ENCODE measurements around the gene KRTAP5-1. TPM values are rescaled to one million over a fixed set of nuclear protein-coding genes. Genes with fewer than 3 reads are reported as not detected.

The KRTAP5-1 gene
- polyA plus RNA-seq, 1 donor (not counting 4 experiments of a cell fraction or from before 2014, with no cell fraction given), result not detected

DNA sequence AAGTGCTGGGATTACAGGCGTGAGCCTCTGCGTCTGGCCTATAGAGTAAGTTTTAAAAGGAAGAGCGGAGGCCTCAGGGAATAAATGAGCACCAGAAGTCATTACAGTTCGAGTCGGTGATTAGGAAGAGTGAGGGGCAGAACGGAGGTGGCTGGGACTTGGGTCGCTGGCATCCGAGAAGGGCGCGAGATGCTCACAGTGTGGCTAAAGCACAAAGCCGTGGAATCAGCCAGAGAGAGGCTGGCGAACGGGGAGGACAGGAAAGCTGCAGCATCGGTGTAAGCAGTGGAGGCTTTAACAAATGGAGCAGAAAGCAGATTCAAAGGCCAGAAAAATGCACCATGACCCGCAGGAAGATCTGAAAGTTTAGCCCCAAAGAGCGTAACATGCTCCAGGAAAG is 39.5 kb upstream of the KRTAP5-1 start:
- no peak for DNase-seq (ENCODE audit: low read depth, low spot score)
- Histone ChIP-seq H3K27me3 (ENCODE audit: control insufficient read depth, extremely low read depth, insufficient read depth, low read length) (peaks cover 12% of the 10 kb centered on the region), H4K20me1 (ENCODE audit: control insufficient read depth, extremely low read depth, insufficient read depth, low read length) (no peaks in the 10 kb centered on the region), H3K9me1 (ENCODE audit: control insufficient read depth, extremely low read depth, insufficient read depth, low read length) (no peaks in the 10 kb centered on the region), H3K4me1 (ENCODE audit: control insufficient read depth, extremely low read depth, insufficient read depth, low read length) (no peaks in the 10 kb centered on the region), H3K4me2 (ENCODE audit: control insufficient read depth, extremely low read depth, insufficient read depth, low read depth, low read length) (no peak overlapping the region), H3K9me3 (ENCODE audit: control insufficient read depth, low read depth, low read length) (no peaks in the 10 kb centered on the region), H2AFZ (ENCODE audit: control insufficient read depth, low read length) (no peak overlapping the region), H3K27ac (ENCODE audit: control insufficient read depth, insufficient read depth, low read length) (no peak overlapping the region), H3K9ac (ENCODE audit: control insufficient read depth, extremely low read depth, insufficient read depth, low read length) (no peak overlapping the region), H3K4me3 (ENCODE audit: control insufficient read depth in 2 of 3, extremely low read depth in 1 of 3, insufficient read depth in 2 of 3, low read depth in 1 of 3, low read length in 3 of 3) (no peak overlapping the region), H3K79me2 (ENCODE audit: control insufficient read depth, insufficient read depth, low read length) (no peaks in the 10 kb centered on the region), H3K36me3 (ENCODE audit: control insufficient read depth in 2 of 2, extremely low read depth in 1 of 2, insufficient read depth in 2 of 2, low read length in 2 of 2) (no peaks in the 10 kb centered on the region)
- dilution Hi-C loops (cut with MboI; ENCODE audit: extremely low pct_ligation_motif_present, low sequenced_read_pairs), result no loop called here
- FAIRE-seq, result no peak
- TF ChIP-seq EZH2 (IDR thresholded peaks at IDR 0.05; ENCODE audit: low read length), result no peak
- TF ChIP-seq, protein P1, sequence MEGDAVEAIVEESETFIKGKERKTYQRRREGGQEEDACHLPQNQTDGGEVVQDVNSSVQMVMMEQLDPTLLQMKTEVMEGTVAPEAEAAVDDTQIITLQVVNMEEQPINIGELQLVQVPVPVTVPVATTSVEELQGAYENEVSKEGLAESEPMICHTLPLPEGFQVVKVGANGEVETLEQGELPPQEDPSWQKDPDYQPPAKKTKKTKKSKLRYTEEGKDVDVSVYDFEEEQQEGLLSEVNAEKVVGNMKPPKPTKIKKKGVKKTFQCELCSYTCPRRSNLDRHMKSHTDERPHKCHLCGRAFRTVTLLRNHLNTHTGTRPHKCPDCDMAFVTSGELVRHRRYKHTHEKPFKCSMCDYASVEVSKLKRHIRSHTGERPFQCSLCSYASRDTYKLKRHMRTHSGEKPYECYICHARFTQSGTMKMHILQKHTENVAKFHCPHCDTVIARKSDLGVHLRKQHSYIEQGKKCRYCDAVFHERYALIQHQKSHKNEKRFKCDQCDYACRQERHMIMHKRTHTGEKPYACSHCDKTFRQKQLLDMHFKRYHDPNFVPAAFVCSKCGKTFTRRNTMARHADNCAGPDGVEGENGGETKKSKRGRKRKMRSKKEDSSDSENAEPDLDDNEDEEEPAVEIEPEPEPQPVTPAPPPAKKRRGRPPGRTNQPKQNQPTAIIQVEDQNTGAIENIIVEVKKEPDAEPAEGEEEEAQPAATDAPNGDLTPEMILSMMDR (optimal IDR thresholded peaks at IDR 0.05 in 1 of 3, IDR thresholded peaks at IDR 0.05 in 1 of 3, conservative IDR thresholded peaks at IDR 0.05 in 1 of 3; ENCODE audit: extremely low read depth in 1 of 3, insufficient read depth in 2 of 3, low read length in 3 of 3), result no peak

DNA sequence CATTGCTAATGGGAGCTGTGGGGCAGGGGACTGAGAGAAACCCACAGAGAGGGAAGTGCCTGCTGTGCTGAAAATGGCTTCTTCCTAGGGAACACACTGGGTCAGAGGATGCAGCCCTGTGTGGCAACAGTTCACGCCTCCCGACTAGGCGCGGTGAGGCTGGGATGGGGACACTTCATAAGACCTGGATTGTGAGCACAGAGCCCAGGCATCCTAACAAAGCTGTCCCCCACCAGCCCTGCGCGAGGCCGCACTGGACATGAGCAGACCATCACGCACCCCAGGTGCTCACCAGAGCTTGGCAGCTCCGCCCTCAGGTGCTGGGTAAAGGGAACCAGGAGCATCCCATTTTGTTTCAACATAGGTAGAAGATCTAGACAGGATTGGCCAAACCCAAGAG is 38.6 kb upstream of the KRTAP5-1 start:
- FAIRE-seq (no peak), DNase-seq (ENCODE audit: low read depth, low spot score) (no peak)
- Histone ChIP-seq H4K20me1 (ENCODE audit: control insufficient read depth, extremely low read depth, insufficient read depth, low read length) (no peaks in the 10 kb centered on the region), H3K4me2 (ENCODE audit: control insufficient read depth, extremely low read depth, insufficient read depth, low read depth, low read length) (no peak overlapping the region), H3K4me1 (ENCODE audit: control insufficient read depth, extremely low read depth, insufficient read depth, low read length) (no peaks in the 10 kb centered on the region), H3K27me3 (ENCODE audit: control insufficient read depth, extremely low read depth, insufficient read depth, low read length) (peaks cover 7% of the 10 kb centered on the region), H3K9ac (ENCODE audit: control insufficient read depth, extremely low read depth, insufficient read depth, low read length) (no peak overlapping the region), H3K9me1 (ENCODE audit: control insufficient read depth, extremely low read depth, insufficient read depth, low read length) (no peaks in the 10 kb centered on the region), H3K36me3 (ENCODE audit: control insufficient read depth in 2 of 2, extremely low read depth in 1 of 2, insufficient read depth in 2 of 2, low read length in 2 of 2) (no peaks in the 10 kb centered on the region), H3K4me3 (ENCODE audit: control insufficient read depth in 2 of 3, extremely low read depth in 1 of 3, insufficient read depth in 2 of 3, low read depth in 1 of 3, low read length in 3 of 3) (no peak overlapping the region), H3K27ac (ENCODE audit: control insufficient read depth, insufficient read depth, low read length) (no peak overlapping the region), H2AFZ (ENCODE audit: control insufficient read depth, low read length) (no peak overlapping the region), H3K79me2 (ENCODE audit: control insufficient read depth, insufficient read depth, low read length) (no peaks in the 10 kb centered on the region), H3K9me3 (ENCODE audit: control insufficient read depth, low read depth, low read length) (no peaks in the 10 kb centered on the region)
- dilution Hi-C loops (cut with MboI; ENCODE audit: extremely low pct_ligation_motif_present, low sequenced_read_pairs), result no loop called here
- TF ChIP-seq, protein P1 (optimal IDR thresholded peaks at IDR 0.05 in 1 of 3, IDR thresholded peaks at IDR 0.05 in 1 of 3, conservative IDR thresholded peaks at IDR 0.05 in 1 of 3; ENCODE audit: extremely low read depth in 1 of 3, insufficient read depth in 2 of 3, low read length in 3 of 3), result no peak
- TF ChIP-seq EZH2 (IDR thresholded peaks at IDR 0.05; ENCODE audit: low read length), result no peak
